Measurements from ENCODE around the gene PLA2G6. TPM values are rescaled to one million over a fixed set of nuclear protein-coding genes. Genes with fewer than 3 reads are reported as not detected.

Gene PLA2G6
- total RNA-seq, 2 donors from 2014 or later, result 41.5 to 68.0 TPM

GRCh38 chr22:38170469-38170868, 11.2 kb downstream of the PLA2G6 start:
- peaks cover 14% of the 10 kb centered on the region for H3K4me1 ChIP-seq
- DNase-seq (no peak), ATAC-seq (no peak)
- H3K4me3 ChIP-seq, result no peak overlapping the region
- no peaks in the 10 kb centered on the region for H3K27me3 ChIP-seq
- no peak for TF ChIP-seq POLR2A (IDR thresholded peaks at IDR 0.05)
- no peak for TF ChIP-seq CTCF (IDR thresholded peaks at IDR 0.05)
- no peaks in the 10 kb centered on the region for H3K9me3 ChIP-seq
- no peak overlapping the region for H3K27ac ChIP-seq
- no peaks in the 10 kb centered on the region for H3K36me3 ChIP-seq (replicated peaks in 1 of 2; ENCODE audit: insufficient read depth in 1 of 2, low read depth in 2 of 2)
- 93 to 94% methylated on average over 5 of the region's 5 CpGs for WGBS, 2 donors
- intact Hi-C loops (cut with DNase I), result no loop called here

- Histone ChIP-seq H3K4me1 (peaks cover 20% of the 10 kb centered on the region), H3K27ac (no peak overlapping the region), H3K9me3 (no peaks in the 10 kb centered on the region), H3K27me3 (no peaks in the 10 kb centered on the region), H3K36me3 (replicated peaks in 1 of 2; ENCODE audit: insufficient read depth in 1 of 2, low read depth in 2 of 2) (no peaks in the 10 kb centered on the region), H3K4me3 (no peak overlapping the region)
- WGBS, 2 donors, result 89 to 92% methylated on average over 15 to 17 of the region's 17 CpGs
- intact Hi-C loops (cut with DNase I), result no loop called here
- TF ChIP-seq POLR2A (IDR thresholded peaks at IDR 0.05), result no peak
- DNase-seq, result no peak
- ATAC-seq, result no peak
Observed at GRCh38 chr22:38169116-38169515, 12.5 kb downstream of the PLA2G6 start.

- intact Hi-C loops (cut with DNase I), result no loop called here
- no peaks in the 10 kb centered on the region for H3K36me3 ChIP-seq (replicated peaks in 1 of 2; ENCODE audit: insufficient read depth in 1 of 2, low read depth in 2 of 2)
- 64 to 88% methylated on average over 7 of the region's 7 CpGs for WGBS, 2 donors
- peaks cover 19% of the 10 kb centered on the region for H3K4me1 ChIP-seq
- TF ChIP-seq CTCF (IDR thresholded peaks at IDR 0.05) (no peak), POLR2A (IDR thresholded peaks at IDR 0.05) (no peak)
- DNase-seq (peak in 1 of 4 donors; percentile 55), ATAC-seq (no peak)
- H3K9me3 ChIP-seq, result no peaks in the 10 kb centered on the region
- no peak overlapping the region for H3K4me3 ChIP-seq
- H3K27me3 ChIP-seq, result no peaks in the 10 kb centered on the region
- no peak overlapping the region for H3K27ac ChIP-seq
Observed at GRCh38 chr22:38167988-38168407, 13.6 kb downstream of the PLA2G6 start.

- ATAC-seq, result no peak
- WGBS, 2 donors, result 92 to 94% methylated on average over 11 to 13 of the region's 13 CpGs
- TF ChIP-seq CTCF (IDR thresholded peaks at IDR 0.05) (no peak), POLR2A (IDR thresholded peaks at IDR 0.05) (no peak)
Observed at GRCh38 chr22:38165922-38166593, 15.6 kb downstream of the PLA2G6 start.

GRCh38 chr22:38164551-38164918, 17.1 kb downstream of the PLA2G6 start:
- Histone ChIP-seq H3K27ac (no peak overlapping the region), H3K36me3 (replicated peaks in 1 of 2; ENCODE audit: insufficient read depth in 1 of 2, low read depth in 2 of 2) (no peaks in the 10 kb centered on the region), H3K9me3 (no peaks in the 10 kb centered on the region), H3K4me1 (peaks cover 11% of the 10 kb centered on the region), H3K27me3 (no peaks in the 10 kb centered on the region), H3K4me3 (no peak overlapping the region)
- ATAC-seq, result no peak
- DNase-seq, result no peak
- TF ChIP-seq CTCF (IDR thresholded peaks at IDR 0.05) (no peak), POLR2A (IDR thresholded peaks at IDR 0.05) (no peak)
- intact Hi-C loops (cut with DNase I), result no loop called here
- 87 to 92% methylated on average over 3 to 7 of the region's 7 CpGs for WGBS, 2 donors

More at GRCh38 chr22:38165922-38166593, 15.6 kb downstream of the PLA2G6 start:
- no peak for DNase-seq
- intact Hi-C loops (cut with DNase I), result no loop called here
- Histone ChIP-seq H3K9me3 (no peaks in the 10 kb centered on the region), H3K4me3 (no peak overlapping the region), H3K27ac (no peak overlapping the region), H3K4me1 (peaks cover 11% of the 10 kb centered on the region), H3K36me3 (replicated peaks in 1 of 2; ENCODE audit: insufficient read depth in 1 of 2, low read depth in 2 of 2) (no peaks in the 10 kb centered on the region), H3K27me3 (no peaks in the 10 kb centered on the region)
